HL-60 (cell line): ENCODE measurements around the gene PALLD.

ENCODE experiments used
- GABPA ChIP-seq: IDR thresholded peaks from 2 replicates; pipeline ENCODE4 v1.6.1; 2012; ENCODE audit warnings: low read depth
- POLR2AphosphoS5 ChIP-seq: IDR thresholded peaks from 2 replicates; pipeline ENCODE4 v1.6.1; 2012; ENCODE audit warnings: low read depth
- TF ChIP-seq, protein P1 (sequence below): IDR thresholded peaks from one replicate; pipeline ENCODE4 v1.5.1; 2011; ENCODE audit warnings: low read length, control low read depth, inconsistent platforms; ENCODE audit not compliant: insufficient read depth
- TF ChIP-seq, protein P2 (sequence below): IDR thresholded peaks from 2 replicates; pipeline ENCODE4 v1.6.1; 2012; ENCODE audit warnings: low read depth; ENCODE audit not compliant: insufficient replicate concordance

DNA sequence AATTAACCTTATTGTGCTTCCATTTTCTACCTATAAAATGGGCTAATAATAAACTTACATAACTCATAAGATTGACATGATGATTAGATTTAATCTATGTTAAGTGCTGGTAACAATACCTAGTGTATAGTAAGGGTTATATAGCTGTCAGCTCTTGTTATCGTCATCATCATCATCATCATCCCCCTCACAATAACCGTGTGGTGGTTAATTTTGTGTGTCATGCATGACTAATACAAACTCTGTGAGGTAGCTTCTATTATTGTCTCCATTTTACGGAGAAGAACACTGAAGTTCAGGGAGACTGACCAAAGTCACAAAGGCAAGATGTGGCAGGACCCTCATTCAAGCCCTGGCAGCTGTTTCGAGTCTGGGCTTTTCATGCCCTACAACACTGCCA, 211.3 kb downstream of the PALLD start:
- TF ChIP-seq, protein P1, sequence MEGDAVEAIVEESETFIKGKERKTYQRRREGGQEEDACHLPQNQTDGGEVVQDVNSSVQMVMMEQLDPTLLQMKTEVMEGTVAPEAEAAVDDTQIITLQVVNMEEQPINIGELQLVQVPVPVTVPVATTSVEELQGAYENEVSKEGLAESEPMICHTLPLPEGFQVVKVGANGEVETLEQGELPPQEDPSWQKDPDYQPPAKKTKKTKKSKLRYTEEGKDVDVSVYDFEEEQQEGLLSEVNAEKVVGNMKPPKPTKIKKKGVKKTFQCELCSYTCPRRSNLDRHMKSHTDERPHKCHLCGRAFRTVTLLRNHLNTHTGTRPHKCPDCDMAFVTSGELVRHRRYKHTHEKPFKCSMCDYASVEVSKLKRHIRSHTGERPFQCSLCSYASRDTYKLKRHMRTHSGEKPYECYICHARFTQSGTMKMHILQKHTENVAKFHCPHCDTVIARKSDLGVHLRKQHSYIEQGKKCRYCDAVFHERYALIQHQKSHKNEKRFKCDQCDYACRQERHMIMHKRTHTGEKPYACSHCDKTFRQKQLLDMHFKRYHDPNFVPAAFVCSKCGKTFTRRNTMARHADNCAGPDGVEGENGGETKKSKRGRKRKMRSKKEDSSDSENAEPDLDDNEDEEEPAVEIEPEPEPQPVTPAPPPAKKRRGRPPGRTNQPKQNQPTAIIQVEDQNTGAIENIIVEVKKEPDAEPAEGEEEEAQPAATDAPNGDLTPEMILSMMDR = no peak
- TF ChIP-seq POLR2AphosphoS5 (no peak), GABPA (no peak)
- TF ChIP-seq, protein P2, sequence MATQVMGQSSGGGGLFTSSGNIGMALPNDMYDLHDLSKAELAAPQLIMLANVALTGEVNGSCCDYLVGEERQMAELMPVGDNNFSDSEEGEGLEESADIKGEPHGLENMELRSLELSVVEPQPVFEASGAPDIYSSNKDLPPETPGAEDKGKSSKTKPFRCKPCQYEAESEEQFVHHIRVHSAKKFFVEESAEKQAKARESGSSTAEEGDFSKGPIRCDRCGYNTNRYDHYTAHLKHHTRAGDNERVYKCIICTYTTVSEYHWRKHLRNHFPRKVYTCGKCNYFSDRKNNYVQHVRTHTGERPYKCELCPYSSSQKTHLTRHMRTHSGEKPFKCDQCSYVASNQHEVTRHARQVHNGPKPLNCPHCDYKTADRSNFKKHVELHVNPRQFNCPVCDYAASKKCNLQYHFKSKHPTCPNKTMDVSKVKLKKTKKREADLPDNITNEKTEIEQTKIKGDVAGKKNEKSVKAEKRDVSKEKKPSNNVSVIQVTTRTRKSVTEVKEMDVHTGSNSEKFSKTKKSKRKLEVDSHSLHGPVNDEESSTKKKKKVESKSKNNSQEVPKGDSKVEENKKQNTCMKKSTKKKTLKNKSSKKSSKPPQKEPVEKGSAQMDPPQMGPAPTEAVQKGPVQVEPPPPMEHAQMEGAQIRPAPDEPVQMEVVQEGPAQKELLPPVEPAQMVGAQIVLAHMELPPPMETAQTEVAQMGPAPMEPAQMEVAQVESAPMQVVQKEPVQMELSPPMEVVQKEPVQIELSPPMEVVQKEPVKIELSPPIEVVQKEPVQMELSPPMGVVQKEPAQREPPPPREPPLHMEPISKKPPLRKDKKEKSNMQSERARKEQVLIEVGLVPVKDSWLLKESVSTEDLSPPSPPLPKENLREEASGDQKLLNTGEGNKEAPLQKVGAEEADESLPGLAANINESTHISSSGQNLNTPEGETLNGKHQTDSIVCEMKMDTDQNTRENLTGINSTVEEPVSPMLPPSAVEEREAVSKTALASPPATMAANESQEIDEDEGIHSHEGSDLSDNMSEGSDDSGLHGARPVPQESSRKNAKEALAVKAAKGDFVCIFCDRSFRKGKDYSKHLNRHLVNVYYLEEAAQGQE = no peak
